ENCODE data around the gene IRX4.

IRX4 gene

GRCh38 chr5:1874348-1874747, 8.4 kb downstream of the IRX4 start:
- TF ChIP-seq TCF12 (IDR thresholded peaks at IDR 0.05; ENCODE audit: low read depth) = no peak
- no peak for TF ChIP-seq MAX (IDR thresholded peaks at IDR 0.05)
- TF ChIP-seq ZBTB7A (IDR thresholded peaks at IDR 0.05; ENCODE audit: low read depth) = no peak
- TF ChIP-seq USF1 (IDR thresholded peaks at IDR 0.05) = no peak

- TF ChIP-seq FOXM1 (IDR thresholded peaks at IDR 0.05; ENCODE audit: borderline replicate concordance, low read depth) (no peak), REST (IDR thresholded peaks at IDR 0.05; ENCODE audit: low read depth) (no peak), TEAD4 (IDR thresholded peaks at IDR 0.05) (no peak), ZBTB7A (IDR thresholded peaks at IDR 0.05; ENCODE audit: low read depth) (no peak), TAF1 (IDR thresholded peaks at IDR 0.05; ENCODE audit: low read depth) (no peak), NFIC (IDR thresholded peaks at IDR 0.05) (no peak), RAD21 (IDR thresholded peaks at IDR 0.05; ENCODE audit: low read depth) (no peak), TCF12 (IDR thresholded peaks at IDR 0.05; ENCODE audit: low read depth) (no peak), EGR1 (IDR thresholded peaks at IDR 0.05) (no peak), CREB1 (IDR thresholded peaks at IDR 0.05; ENCODE audit: low read depth) (no peak), YY1 (IDR thresholded peaks at IDR 0.05; ENCODE audit: low read depth) (no peak), MAX (IDR thresholded peaks at IDR 0.05) (no peak), EP300 (IDR thresholded peaks at IDR 0.05; ENCODE audit: borderline replicate concordance) (no peak), USF1 (IDR thresholded peaks at IDR 0.05) (no peak)
Observed at GRCh38 chr5:1873243-1873959, 9.3 kb downstream of the IRX4 start.

- no peak for TF ChIP-seq EP300 (IDR thresholded peaks at IDR 0.05; ENCODE audit: borderline replicate concordance)
- TF ChIP-seq TCF12 (IDR thresholded peaks at IDR 0.05; ENCODE audit: low read depth) = no peak
- TF ChIP-seq YY1 (IDR thresholded peaks at IDR 0.05; ENCODE audit: low read depth) = no peak
- TF ChIP-seq MAX (IDR thresholded peaks at IDR 0.05) = no peak
- no peak for TF ChIP-seq RAD21 (IDR thresholded peaks at IDR 0.05; ENCODE audit: low read depth)
- no peak for TF ChIP-seq NFIC (IDR thresholded peaks at IDR 0.05)
- TF ChIP-seq ZBTB7A (IDR thresholded peaks at IDR 0.05; ENCODE audit: low read depth) = no peak
- no peak for TF ChIP-seq REST (IDR thresholded peaks at IDR 0.05; ENCODE audit: low read depth)
- TF ChIP-seq TAF1 (IDR thresholded peaks at IDR 0.05; ENCODE audit: low read depth) = no peak
- no peak for TF ChIP-seq CEBPB (IDR thresholded peaks at IDR 0.05)
Observed at GRCh38 chr5:1871441-1871840, 11.3 kb downstream of the IRX4 start.

GRCh38 chr5:1868886-1869475, 13.7 kb downstream of the IRX4 start:
- TF ChIP-seq CREB1 (IDR thresholded peaks at IDR 0.05; ENCODE audit: low read depth) = no peak
- TF ChIP-seq TEAD4 (IDR thresholded peaks at IDR 0.05) = no peak
- peak; percentile 32; the same call in 1 of the 2 replicates for TF ChIP-seq USF1 (IDR thresholded peaks at IDR 0.05)
- TF ChIP-seq CEBPB (IDR thresholded peaks at IDR 0.05) = no peak
- TF ChIP-seq EGR1 (IDR thresholded peaks at IDR 0.05) = no peak

- TF ChIP-seq EP300 (IDR thresholded peaks at IDR 0.05; ENCODE audit: borderline replicate concordance) (no peak), TCF12 (IDR thresholded peaks at IDR 0.05; ENCODE audit: low read depth) (no peak), TAF1 (IDR thresholded peaks at IDR 0.05; ENCODE audit: low read depth) (no peak), CREB1 (IDR thresholded peaks at IDR 0.05; ENCODE audit: low read depth) (no peak), TEAD4 (IDR thresholded peaks at IDR 0.05) (no peak), FOXM1 (IDR thresholded peaks at IDR 0.05; ENCODE audit: borderline replicate concordance, low read depth) (no peak), RAD21 (IDR thresholded peaks at IDR 0.05; ENCODE audit: low read depth) (no peak), MAX (IDR thresholded peaks at IDR 0.05) (no peak), YY1 (IDR thresholded peaks at IDR 0.05; ENCODE audit: low read depth) (no peak), EGR1 (IDR thresholded peaks at IDR 0.05) (no peak), ZBTB7A (IDR thresholded peaks at IDR 0.05; ENCODE audit: low read depth) (no peak), USF1 (IDR thresholded peaks at IDR 0.05) (no peak), CEBPB (IDR thresholded peaks at IDR 0.05) (no peak)
Observed at GRCh38 chr5:1867815-1868143, 14.9 kb downstream of the IRX4 start.
